Measurements from ENCODE around the gene SNX2. TPM values are rescaled to one million over a fixed set of nuclear protein-coding genes. Genes with fewer than 3 reads are reported as not detected.
A peak's percentile ranks its signal among the peaks of the same experiment; 100 is the strongest.

Gene SNX2
- total and polyA plus RNA-seq, 2 donors (not counting 1 experiment from before 2014, with no cell fraction given), result 107 to 266 TPM

GRCh38 chr5:122790354-122791103 lies 15.6 kb downstream of the SNX2 start:
- peak overlapping the region; percentile 21 for H3K4me3 Mint-ChIP-seq
- WGBS (ENCODE audit: insufficient coverage), result 100% methylated on average over 3 of the region's 5 CpGs
- no peak overlapping the region for H3K4me3 ChIP-seq (ENCODE audit: control extremely low read depth in 1 of 5, extremely low read depth in 1 of 5, insufficient read depth in 1 of 5, low read depth in 2 of 5, low read length in 4 of 5)

More at GRCh38 chr5:122790354-122791103, 15.6 kb downstream of the SNX2 start:
- Histone ChIP-seq H4K20me1 (ENCODE audit: control insufficient read depth, insufficient read depth, low read length, poor library complexity, severe bottlenecking) (peaks cover 95% of the 10 kb centered on the region), H3K4me1 (ENCODE audit: control insufficient read depth in 2 of 2, insufficient read depth in 2 of 2, low read length in 2 of 2) (peaks cover 21 to 44% of the 10 kb centered on the region in 2 donors), H3K27me3 (replicated peaks in 1 of 4; ENCODE audit: control extremely low read depth in 1 of 4, control insufficient read depth in 3 of 4, insufficient read depth in 4 of 4, low read length in 3 of 4) (no peaks in the 10 kb centered on the region), H3K27ac (ENCODE audit: low read length in 2 of 2) (peak overlapping the region in 1 of 2 donors; percentile 14), H3K9ac (ENCODE audit: low read length) (no peak overlapping the region), H2AFZ (ENCODE audit: insufficient read depth, low read depth, low read length, poor library complexity, severe bottlenecking) (no peak overlapping the region), H3K4me2 (replicated peaks; ENCODE audit: low read depth, low read length, poor library complexity, severe bottlenecking) (peak overlapping the region; percentile 26), H3K79me2 (ENCODE audit: control insufficient read depth, insufficient read depth, low read length) (peaks cover 100% of the 10 kb centered on the region), H3K36me3 (replicated peaks in 1 of 2; ENCODE audit: control extremely low read depth in 1 of 2, control insufficient read depth in 1 of 2, extremely low read depth in 1 of 2, insufficient read depth in 2 of 2, low read length in 1 of 2) (peaks cover 4 to 60% of the 10 kb centered on the region in 2 experiments), H3K9me3 (ENCODE audit: control extremely low read depth in 1 of 3, control insufficient read depth in 2 of 3, insufficient read depth in 1 of 3, low read length in 2 of 3) (peaks cover 3 to 13% (median 4%) of the 10 kb centered on the region in 3 donors)
- Mint-ChIP-seq H3K4me1 (peaks cover 62% of the 10 kb centered on the region), H3K27ac (peak overlapping the region; percentile 42), H3K9me3 (ENCODE audit: insufficient read depth) (peaks cover 2% of the 10 kb centered on the region), H3K27me3 (no peaks in the 10 kb centered on the region)
- intact Hi-C loops (cut with micrococcal nuclease), result loop anchor here (2.0 kb wide), 1 partner anchor 14 kb away; no protein-coding TSS in a partner anchor
- ChIA-PET CTCF (interaction anchor here (0.6 to 0.7 kb wide), 2 partner anchors 9 to 15 kb away, joined by 3 read pairs; no protein-coding TSS in a partner anchor), POLR2A (interaction anchor here (0.8 kb wide), 1 partner anchor 15 kb away, joined by 11 read pairs; the partner anchor contains the start of gene SNX2)
- no peak for ATAC-seq (ENCODE audit: low read depth)
- TF ChIP-seq EZH2 (IDR thresholded peaks at IDR 0.05; ENCODE audit: borderline replicate concordance, insufficient read depth, low read depth, low read length, poor library complexity, severe bottlenecking) (no peak), CTCF (IDR thresholded peaks at IDR 0.05) (no peak)
- no peak for DNase-seq

All from B cell (primary cell).